Measurements from ENCODE around the gene CNPY4. TPM values are rescaled to one million over a fixed set of nuclear protein-coding genes. Genes with fewer than 3 reads are reported as not detected.

The CNPY4 gene
- total and polyA plus RNA-seq, 10 of the 15 experiments (the other 5 are each of a cell fraction or from before 2014, with no cell fraction given): 2.5 to 9.2 (median 6.8) TPM

DNA sequence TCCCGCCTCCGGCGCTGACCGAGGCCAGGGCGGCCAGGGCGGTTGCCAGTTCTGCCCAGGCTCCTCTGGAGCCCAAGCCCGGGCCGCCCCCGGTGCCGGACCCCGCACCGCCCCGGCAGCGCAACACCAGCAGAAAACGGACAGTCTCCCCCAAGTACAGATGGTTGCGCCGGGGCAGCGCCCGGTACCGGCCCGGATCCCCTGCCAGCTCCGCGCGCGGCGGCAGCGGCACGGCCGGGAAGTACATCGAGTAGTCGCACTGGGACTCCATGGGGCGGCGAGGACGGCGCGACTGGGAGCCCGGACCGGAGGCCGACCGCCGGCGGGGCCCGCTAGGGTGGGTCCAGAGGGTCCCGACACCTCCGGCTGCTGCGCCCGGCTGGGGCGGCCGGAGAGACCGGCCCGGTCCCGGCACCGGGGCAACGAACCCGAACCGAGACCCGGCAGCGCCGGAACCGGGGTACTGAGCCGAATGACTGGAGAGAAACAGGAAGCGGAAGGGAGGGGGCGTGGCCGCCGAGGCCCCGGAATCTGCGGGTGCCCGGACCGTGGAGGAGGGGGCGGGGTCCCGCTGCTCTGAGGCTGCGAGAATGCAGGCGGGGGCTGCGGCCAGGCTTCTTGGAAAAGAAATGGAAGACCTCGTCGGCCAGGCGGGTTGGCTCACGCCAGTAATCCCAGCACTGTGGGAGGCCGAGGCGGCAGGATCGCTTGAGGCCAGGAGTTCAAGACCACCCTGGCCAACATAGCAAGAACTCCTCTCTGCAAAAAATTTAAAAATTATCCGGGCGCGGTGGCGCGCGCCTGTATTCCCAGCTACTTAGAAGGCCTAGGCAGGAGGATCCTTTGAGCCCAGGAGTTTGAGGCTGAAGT lies 39.0 kb downstream of the CNPY4 start, which contains the start of gene TRAPPC14 (continued):
- TF ChIP-seq, protein P1, sequence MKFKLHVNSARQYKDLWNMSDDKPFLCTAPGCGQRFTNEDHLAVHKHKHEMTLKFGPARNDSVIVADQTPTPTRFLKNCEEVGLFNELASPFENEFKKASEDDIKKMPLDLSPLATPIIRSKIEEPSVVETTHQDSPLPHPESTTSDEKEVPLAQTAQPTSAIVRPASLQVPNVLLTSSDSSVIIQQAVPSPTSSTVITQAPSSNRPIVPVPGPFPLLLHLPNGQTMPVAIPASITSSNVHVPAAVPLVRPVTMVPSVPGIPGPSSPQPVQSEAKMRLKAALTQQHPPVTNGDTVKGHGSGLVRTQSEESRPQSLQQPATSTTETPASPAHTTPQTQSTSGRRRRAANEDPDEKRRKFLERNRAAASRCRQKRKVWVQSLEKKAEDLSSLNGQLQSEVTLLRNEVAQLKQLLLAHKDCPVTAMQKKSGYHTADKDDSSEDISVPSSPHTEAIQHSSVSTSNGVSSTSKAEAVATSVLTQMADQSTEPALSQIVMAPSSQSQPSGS (IDR thresholded peaks at IDR 0.05; ENCODE audit: low read length): no peak
- TF ChIP-seq, protein P2, sequence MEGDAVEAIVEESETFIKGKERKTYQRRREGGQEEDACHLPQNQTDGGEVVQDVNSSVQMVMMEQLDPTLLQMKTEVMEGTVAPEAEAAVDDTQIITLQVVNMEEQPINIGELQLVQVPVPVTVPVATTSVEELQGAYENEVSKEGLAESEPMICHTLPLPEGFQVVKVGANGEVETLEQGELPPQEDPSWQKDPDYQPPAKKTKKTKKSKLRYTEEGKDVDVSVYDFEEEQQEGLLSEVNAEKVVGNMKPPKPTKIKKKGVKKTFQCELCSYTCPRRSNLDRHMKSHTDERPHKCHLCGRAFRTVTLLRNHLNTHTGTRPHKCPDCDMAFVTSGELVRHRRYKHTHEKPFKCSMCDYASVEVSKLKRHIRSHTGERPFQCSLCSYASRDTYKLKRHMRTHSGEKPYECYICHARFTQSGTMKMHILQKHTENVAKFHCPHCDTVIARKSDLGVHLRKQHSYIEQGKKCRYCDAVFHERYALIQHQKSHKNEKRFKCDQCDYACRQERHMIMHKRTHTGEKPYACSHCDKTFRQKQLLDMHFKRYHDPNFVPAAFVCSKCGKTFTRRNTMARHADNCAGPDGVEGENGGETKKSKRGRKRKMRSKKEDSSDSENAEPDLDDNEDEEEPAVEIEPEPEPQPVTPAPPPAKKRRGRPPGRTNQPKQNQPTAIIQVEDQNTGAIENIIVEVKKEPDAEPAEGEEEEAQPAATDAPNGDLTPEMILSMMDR (IDR thresholded peaks at IDR 0.05 in 2 of 3, conservative IDR thresholded peaks at IDR 0.05 in 1 of 3; ENCODE audit: control insufficient read depth in 2 of 3, extremely low read depth in 1 of 3, insufficient read depth in 1 of 3, low read depth in 3 of 3, low read length in 3 of 3): no peak
- TF ChIP-seq JUND (IDR thresholded peaks at IDR 0.05; ENCODE audit: low read depth, low read length): no peak
- no peak for TF ChIP-seq BRCA1 (IDR thresholded peaks at IDR 0.05; ENCODE audit: low read depth, low read length)
- TF ChIP-seq CHD1 (IDR thresholded peaks at IDR 0.05; ENCODE audit: low read depth, low read length): no peak
- TF ChIP-seq ZNF217 (IDR thresholded peaks at IDR 0.05): no peak
- no peak for TF ChIP-seq MYB (IDR thresholded peaks at IDR 0.05; ENCODE audit: borderline replicate concordance, low read depth, low read length)
- no peak for TF ChIP-seq KDM1A (IDR thresholded peaks at IDR 0.05; ENCODE audit: borderline replicate concordance)
- no peak for TF ChIP-seq FOXK2 (IDR thresholded peaks at IDR 0.05)
- TF ChIP-seq, protein P3, sequence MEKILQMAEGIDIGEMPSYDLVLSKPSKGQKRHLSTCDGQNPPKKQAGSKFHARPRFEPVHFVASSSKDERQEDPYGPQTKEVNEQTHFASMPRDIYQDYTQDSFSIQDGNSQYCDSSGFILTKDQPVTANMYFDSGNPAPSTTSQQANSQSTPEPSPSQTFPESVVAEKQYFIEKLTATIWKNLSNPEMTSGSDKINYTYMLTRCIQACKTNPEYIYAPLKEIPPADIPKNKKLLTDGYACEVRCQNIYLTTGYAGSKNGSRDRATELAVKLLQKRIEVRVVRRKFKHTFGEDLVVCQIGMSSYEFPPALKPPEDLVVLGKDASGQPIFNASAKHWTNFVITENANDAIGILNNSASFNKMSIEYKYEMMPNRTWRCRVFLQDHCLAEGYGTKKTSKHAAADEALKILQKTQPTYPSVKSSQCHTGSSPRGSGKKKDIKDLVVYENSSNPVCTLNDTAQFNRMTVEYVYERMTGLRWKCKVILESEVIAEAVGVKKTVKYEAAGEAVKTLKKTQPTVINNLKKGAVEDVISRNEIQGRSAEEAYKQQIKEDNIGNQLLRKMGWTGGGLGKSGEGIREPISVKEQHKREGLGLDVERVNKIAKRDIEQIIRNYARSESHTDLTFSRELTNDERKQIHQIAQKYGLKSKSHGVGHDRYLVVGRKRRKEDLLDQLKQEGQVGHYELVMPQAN (conservative IDR thresholded peaks at IDR 0.05): peak; percentile 93
- no peak for TF ChIP-seq ZNF622 (IDR thresholded peaks at IDR 0.05)
- no peak for TF ChIP-seq CBX5 (IDR thresholded peaks at IDR 0.05; ENCODE audit: low read depth)
- no peak for TF ChIP-seq MEF2B (IDR thresholded peaks at IDR 0.05; ENCODE audit: partially characterized antibody, poor library complexity, severe bottlenecking)
- peak; percentile 60; the same call in 1 of the 2 replicates for TF ChIP-seq BACH1 (IDR thresholded peaks at IDR 0.05; ENCODE audit: borderline replicate concordance)
- peak; percentile 46; the same call in 1 of the 2 replicates for TF ChIP-seq PAX5 (IDR thresholded peaks at IDR 0.05; ENCODE audit: borderline replicate concordance, low read depth, low read length)
- no peak for TF ChIP-seq MEF2A (IDR thresholded peaks at IDR 0.05; ENCODE audit: insufficient read depth, low read depth, low read length)
- TF ChIP-seq MXI1 (IDR thresholded peaks at IDR 0.05; ENCODE audit: low read depth, low read length): no peak
- peak; percentile 56; the same call in 1 of the 2 replicates for TF ChIP-seq CHD2 (IDR thresholded peaks at IDR 0.05; ENCODE audit: borderline replicate concordance, low read depth, low read length)
- TF ChIP-seq, protein P4, sequence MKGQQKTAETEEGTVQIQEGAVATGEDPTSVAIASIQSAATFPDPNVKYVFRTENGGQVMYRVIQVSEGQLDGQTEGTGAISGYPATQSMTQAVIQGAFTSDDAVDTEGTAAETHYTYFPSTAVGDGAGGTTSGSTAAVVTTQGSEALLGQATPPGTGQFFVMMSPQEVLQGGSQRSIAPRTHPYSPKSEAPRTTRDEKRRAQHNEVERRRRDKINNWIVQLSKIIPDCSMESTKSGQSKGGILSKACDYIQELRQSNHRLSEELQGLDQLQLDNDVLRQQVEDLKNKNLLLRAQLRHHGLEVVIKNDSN (IDR thresholded peaks at IDR 0.05; ENCODE audit: borderline replicate concordance, extremely low read length, insufficient read depth, low read depth, low read length): no peak
- TF ChIP-seq, protein P5, sequence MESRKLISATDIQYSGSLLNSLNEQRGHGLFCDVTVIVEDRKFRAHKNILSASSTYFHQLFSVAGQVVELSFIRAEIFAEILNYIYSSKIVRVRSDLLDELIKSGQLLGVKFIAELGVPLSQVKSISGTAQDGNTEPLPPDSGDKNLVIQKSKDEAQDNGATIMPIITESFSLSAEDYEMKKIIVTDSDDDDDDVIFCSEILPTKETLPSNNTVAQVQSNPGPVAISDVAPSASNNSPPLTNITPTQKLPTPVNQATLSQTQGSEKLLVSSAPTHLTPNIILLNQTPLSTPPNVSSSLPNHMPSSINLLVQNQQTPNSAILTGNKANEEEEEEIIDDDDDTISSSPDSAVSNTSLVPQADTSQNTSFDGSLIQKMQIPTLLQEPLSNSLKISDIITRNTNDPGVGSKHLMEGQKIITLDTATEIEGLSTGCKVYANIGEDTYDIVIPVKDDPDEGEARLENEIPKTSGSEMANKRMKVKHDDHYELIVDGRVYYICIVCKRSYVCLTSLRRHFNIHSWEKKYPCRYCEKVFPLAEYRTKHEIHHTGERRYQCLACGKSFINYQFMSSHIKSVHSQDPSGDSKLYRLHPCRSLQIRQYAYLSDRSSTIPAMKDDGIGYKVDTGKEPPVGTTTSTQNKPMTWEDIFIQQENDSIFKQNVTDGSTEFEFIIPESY (IDR thresholded peaks at IDR 0.05): no peak
- TF ChIP-seq SMAD5 (IDR thresholded peaks at IDR 0.05; ENCODE audit: low read depth): peak; percentile 31; the same call in 1 of the 2 replicates
- peak; percentile 18 for TF ChIP-seq SIX5 (IDR thresholded peaks at IDR 0.05; ENCODE audit: low read depth, low read length, severe bottlenecking)

Data from GM12878 (cell line).